Measurements from ENCODE around the gene SORL1.

GRCh38 chr11:121474680-121475079, 22.6 kb downstream of the SORL1 start:
- TF ChIP-seq CTCF (IDR thresholded peaks at IDR 0.05) (no peak), POLR2A (IDR thresholded peaks at IDR 0.05) (no peak)
